Glutamatergic neuron (in vitro differentiated cells): ENCODE data around the gene VAV2. TPM values are rescaled to one million over a fixed set of nuclear protein-coding genes. Genes with fewer than 3 reads are reported as not detected.

Experiments
- DNase-seq: peaks from one replicate; pipeline ENCODE4 v3.0.0; 2022
- H3K27ac Mint-ChIP-seq: one replicate; pipeline ENCODE4 v1.8.0; 2020; ENCODE audit warnings: mild to moderate bottlenecking, mixed read lengths, inconsistent platforms; ENCODE audit not compliant: unreplicated experiment
- H3K27me3 Mint-ChIP-seq: one replicate; pipeline ENCODE4 v1.8.0; 2020; ENCODE audit warnings: mild to moderate bottlenecking, moderate library complexity, mixed read lengths, inconsistent platforms; ENCODE audit not compliant: unreplicated experiment
- H3K36me3 Mint-ChIP-seq: one replicate; pipeline ENCODE4 v1.8.0; 2020; ENCODE audit warnings: mild to moderate bottlenecking, mixed read lengths, inconsistent platforms; ENCODE audit not compliant: unreplicated experiment
- H3K4me1 Mint-ChIP-seq: one replicate; pipeline ENCODE4 v1.8.0; 2020; ENCODE audit warnings: mild to moderate bottlenecking, low read depth, mixed read lengths, inconsistent platforms; ENCODE audit not compliant: unreplicated experiment
- H3K4me3 Mint-ChIP-seq: one replicate; pipeline ENCODE4 v1.8.0; 2020; ENCODE audit warnings: mild to moderate bottlenecking, mixed read lengths, inconsistent platforms; ENCODE audit not compliant: unreplicated experiment
- H3K9me3 Mint-ChIP-seq: one replicate; pipeline ENCODE4 v1.8.0; 2020; ENCODE audit warnings: mild to moderate bottlenecking, moderate library complexity, mixed read lengths, inconsistent platforms; ENCODE audit not compliant: unreplicated experiment
- total RNA-seq: library from RNA; stranded (reverse); fragmentation: NEBNext Ultra II Directional; extraction: Animal tissue kit (Norgen Biotek cat#: 25700); gene quantifications from one replicate; pipeline ENCODE4 v1.2.1, GENCODE V29; 2021; ENCODE audit not compliant: unreplicated experiment
- TF ChIP-seq, protein P1 (sequence below): fragments of 200-600 bp; sonication (generic); IDR thresholded peaks from one replicate; pipeline ENCODE4 v1.5.0; 2021; ENCODE audit not compliant: partially characterized antibody, unreplicated experiment

Gene VAV2
- total RNA-seq, 1 donor from 2014 or later = 270 TPM

DNA sequence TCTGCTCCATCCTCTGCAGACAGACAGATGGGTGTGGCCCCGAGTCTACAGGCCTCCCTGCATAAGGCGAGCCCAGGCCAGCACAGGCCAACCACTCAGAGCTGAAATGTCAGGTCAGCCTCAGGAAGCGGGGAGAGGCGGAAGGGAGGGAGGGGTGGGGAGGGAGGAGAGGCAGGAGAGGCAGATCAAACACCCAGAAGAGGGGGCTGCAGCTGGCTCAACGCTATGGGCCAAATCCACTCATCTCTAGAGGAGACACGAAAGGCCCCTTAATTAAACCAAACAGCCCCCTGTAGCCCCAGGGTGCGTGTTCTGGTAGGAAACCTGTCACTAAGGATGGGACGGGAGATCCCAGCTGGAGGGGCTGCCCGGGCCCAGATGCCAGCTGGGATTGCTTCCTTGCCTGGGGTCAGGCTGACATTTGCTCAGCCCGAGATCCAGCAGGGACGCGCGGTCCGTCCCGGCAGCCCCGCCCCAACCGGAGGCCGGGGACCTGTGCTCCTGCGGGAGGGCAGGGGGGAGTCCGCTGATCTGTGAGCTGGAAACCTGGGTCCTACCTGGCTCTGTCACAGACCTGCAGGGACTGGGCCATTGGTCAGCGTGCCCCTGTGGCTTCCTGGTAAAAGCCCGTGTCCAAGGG lies 156.7 kb downstream of the VAV2 start:
- Mint-ChIP-seq H3K9me3 (peaks cover 39% of the 10 kb centered on the region), H3K27ac (peak overlapping the region; percentile 97), H3K36me3 (no peaks in the 10 kb centered on the region), H3K27me3 (peaks cover 30% of the 10 kb centered on the region), H3K4me1 (peaks cover 48% of the 10 kb centered on the region), H3K4me3 (peak overlapping the region; percentile 80)
- TF ChIP-seq, protein P1, sequence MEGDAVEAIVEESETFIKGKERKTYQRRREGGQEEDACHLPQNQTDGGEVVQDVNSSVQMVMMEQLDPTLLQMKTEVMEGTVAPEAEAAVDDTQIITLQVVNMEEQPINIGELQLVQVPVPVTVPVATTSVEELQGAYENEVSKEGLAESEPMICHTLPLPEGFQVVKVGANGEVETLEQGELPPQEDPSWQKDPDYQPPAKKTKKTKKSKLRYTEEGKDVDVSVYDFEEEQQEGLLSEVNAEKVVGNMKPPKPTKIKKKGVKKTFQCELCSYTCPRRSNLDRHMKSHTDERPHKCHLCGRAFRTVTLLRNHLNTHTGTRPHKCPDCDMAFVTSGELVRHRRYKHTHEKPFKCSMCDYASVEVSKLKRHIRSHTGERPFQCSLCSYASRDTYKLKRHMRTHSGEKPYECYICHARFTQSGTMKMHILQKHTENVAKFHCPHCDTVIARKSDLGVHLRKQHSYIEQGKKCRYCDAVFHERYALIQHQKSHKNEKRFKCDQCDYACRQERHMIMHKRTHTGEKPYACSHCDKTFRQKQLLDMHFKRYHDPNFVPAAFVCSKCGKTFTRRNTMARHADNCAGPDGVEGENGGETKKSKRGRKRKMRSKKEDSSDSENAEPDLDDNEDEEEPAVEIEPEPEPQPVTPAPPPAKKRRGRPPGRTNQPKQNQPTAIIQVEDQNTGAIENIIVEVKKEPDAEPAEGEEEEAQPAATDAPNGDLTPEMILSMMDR = no peak
- peak; percentile 74 for DNase-seq

DNA sequence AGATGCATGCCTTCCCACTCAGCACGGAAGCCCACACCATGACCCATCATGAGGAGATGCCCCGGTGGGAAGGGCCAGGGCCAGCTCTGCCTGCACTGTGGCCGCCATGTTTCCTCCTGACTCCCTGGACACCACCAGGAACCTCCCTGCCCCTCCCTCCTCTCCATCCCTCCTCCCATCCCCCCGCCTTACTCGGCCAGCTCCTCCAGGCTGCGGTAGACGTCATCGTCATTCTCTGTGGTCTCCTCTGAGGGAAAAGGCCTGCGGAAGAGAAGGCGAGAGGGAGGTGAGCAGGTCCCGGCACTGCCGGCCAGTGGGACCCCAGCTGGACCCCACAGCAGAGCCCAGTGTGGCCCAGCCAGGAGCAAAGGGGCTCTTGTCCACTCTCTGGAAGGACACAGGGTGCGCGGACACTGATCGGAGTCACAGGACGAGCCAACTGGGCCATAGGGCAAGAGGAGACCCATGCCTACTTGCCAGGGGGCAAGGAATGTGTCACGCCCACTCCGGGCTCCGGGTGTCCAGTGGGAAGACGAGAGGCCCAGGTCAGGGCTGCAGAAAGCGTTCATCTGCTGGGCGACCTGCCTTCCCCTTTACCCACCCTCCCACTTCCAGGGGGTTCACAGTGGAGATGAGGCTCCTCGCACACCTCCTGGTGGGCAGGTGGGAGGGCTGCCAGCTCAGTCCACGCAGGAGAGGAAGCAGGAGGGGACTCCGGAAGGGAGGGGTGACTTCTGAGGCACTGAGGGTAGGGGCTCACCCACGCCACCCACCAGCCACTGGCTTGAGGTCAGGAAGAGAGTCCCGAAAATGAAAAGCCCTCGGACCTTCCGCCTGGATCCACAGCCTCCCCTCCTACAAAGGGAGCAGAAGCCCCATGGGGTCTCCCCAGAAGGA lies 157.8 kb downstream of the VAV2 start:
- peak overlapping the region; percentile 49 for H3K4me3 Mint-ChIP-seq
- no peak for DNase-seq
- TF ChIP-seq, protein P1 = no peak
- no peaks in the 10 kb centered on the region for H3K36me3 Mint-ChIP-seq
- H3K9me3 Mint-ChIP-seq = peaks cover 39% of the 10 kb centered on the region
- peak overlapping the region; percentile 38 for H3K27ac Mint-ChIP-seq
- H3K27me3 Mint-ChIP-seq = peaks cover 31% of the 10 kb centered on the region
- H3K4me1 Mint-ChIP-seq = peaks cover 50% of the 10 kb centered on the region

DNA sequence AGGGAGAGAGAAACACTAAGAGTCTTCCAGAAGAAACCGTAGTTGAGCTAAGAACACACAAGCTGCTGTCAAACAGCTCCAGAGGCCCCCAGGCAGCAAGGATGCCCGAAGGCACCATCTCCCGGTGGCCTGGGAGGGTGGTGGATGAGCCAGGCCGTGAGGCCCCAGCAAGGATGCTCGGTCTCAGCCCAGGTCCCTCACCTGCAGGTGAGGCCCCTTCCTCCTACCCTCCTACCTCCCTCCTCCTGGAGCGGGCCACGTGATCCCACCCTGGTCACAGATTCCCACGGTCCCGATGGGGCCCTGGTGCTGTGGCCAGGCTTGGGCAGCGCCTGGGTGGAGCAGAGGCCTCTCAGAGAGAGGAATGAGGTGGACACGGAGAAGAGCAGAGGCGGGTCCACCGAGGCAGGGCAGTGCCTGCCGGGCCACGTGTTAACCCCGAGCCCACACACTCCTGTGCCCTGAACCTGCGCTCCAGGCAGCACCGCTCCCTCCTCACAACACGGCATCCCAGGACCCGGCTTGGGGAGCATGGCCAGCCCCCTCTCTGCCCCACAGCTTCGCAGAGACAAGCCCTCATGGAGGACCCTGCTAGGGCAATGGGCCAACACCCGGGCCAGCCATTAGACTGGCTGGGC lies 158.6 kb downstream of the VAV2 start:
- Mint-ChIP-seq H3K4me3 (no peak overlapping the region), H3K36me3 (no peaks in the 10 kb centered on the region), H3K27me3 (peaks cover 34% of the 10 kb centered on the region), H3K27ac (peak overlapping the region; percentile 38), H3K9me3 (peaks cover 39% of the 10 kb centered on the region), H3K4me1 (peaks cover 53% of the 10 kb centered on the region)
- no peak for DNase-seq
- TF ChIP-seq, protein P1 = no peak

DNA sequence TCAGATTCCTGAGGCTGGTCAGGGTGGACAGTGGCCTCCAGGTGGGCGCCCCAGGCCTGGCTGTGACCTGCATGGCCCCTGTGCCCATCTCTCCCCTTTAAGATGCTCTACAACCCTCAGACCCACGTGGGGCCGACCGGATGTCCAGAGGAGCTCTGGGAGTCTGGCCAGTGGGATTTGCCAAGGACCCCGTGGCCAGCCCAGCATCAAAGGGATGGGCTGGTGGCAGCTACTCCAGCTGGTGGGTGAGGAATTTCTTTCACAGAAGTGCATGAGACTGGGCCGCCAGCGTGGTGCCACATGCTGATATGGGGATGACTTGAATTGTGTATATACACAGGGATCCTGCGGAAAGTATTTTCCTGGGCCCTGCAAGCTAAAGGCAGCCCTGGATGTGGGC lies 159.2 kb downstream of the VAV2 start:
- DNase-seq = no peak
- peaks cover 38% of the 10 kb centered on the region for H3K9me3 Mint-ChIP-seq
- no peak overlapping the region for H3K4me3 Mint-ChIP-seq
- no peaks in the 10 kb centered on the region for H3K36me3 Mint-ChIP-seq
- H3K27ac Mint-ChIP-seq = no peak overlapping the region
- H3K27me3 Mint-ChIP-seq = peaks cover 35% of the 10 kb centered on the region
- TF ChIP-seq, protein P1 = no peak
- H3K4me1 Mint-ChIP-seq = peaks cover 52% of the 10 kb centered on the region
